Activated gamma-delta T cell treated with anti-CD3 and anti-CD28 coated beads, Interleukin-2, amount 50 U/mL, for 16 hours (primary cell): ENCODE results near the gene IL18R1.

ENCODE experiments used
- DNase-seq: peaks from one replicate; pipeline ENCODE4 v3.0.0-alpha.2; 2020; ENCODE audit warnings: low read depth

IL18R1 gene

DNA sequence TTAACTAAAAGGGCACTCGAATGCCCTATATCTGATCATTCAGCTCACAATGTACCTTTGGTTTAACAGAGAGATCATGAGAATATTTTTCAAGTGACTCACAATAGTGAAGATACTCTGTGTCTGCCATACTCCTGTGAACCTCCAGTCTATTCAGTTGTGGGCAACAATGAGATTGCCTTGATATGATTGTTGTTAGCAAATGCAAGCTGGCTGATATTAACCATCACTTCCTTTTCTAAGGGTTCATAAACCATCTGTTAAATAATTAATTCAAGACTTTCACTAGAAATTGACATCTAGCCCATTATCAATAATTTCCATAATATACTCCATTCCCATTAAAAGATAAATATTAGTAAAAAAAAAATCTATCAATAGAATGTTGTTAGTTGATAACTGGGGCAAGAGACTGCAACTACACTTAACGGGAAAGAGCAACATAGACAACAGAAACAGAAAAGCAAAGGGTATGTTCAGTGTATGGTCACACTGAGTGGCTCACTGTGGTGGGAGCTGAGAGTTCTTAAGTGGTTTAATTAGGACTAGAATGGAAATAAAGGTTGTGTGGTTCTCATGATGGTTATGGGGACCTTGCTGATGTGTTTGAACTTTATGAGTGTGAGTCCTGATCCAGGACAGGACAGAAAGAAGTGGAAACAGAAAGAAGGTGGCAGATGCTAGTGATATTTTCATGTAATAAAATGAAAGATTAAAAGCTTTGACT lies 79.2 kb downstream of the IL18R1 start:
- DNase-seq: no peak

DNA sequence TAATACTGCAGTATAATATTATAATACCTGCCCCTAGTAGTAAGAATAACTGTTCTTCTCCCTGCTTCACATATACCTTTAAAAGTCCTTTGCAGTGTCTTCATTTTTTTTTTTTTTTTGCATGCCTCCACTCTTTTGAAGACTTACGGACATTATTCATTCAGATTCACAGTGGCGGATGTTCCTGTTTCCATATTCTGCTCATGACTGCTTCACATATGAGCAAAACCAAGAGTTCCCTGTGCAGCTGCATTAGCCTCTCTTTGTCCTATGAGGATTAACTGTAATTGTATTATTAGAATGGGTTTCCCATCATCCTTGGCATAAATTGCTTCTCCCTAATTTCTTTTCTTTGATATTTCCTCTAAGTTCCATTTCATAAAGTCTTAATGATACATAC lies 80.1 kb downstream of the IL18R1 start:
- no peak for DNase-seq

DNA sequence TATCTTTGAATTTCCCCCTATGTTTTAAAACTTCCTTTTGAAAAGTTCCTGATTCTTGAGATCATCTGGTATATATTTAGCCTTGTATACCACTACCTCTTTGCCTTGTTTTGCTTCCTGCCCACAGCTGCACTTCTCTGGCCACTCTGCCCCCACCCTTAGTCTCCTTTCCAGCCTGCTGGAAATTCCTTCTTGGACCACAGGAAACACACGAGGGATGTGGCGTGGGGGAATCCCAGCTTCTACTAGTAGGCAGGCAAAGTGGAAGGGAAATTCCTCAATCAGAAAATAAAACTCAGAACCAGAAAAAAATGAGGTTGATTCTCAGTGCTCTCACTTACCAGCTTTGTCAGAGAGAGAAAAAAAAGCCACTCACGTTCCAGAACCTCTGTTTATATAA lies 80.7 kb downstream of the IL18R1 start:
- no peak for DNase-seq

DNA sequence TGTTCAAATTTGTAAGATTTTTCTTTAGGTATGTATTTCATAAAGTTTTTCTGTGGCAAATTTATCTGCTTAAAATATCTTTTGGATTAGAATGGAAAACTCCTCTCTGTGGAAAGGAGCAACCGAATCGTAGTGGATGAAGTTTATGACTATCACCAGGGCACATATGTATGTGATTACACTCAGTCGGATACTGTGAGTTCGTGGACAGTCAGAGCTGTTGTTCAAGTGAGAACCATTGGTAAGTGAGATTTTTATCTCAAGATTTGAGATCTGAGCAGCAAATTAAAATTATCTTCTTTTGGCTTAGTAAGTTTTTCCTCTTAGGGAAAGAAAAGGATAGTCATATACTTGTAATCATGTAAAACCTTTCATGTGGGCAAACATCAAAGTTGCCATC lies 81.5 kb downstream of the IL18R1 start:
- DNase-seq: no peak

DNA sequence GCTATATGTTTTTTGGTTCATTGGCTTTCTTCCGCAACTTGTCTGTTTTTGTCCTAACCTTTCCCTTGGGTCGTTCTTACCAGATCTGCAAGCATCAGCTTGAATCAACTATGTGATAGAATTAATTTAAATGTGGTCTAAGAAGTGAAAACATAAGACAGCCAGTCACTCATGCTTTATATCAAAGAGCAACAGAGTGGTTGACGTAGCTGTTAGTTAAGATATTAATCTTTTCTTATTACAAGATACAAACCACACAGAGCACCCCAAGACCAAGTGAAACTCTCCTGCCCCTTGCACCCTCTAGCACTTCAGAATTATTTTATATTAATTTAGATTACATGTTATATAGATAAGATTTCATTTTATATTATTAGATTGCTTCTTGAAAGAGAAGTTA lies 82.5 kb downstream of the IL18R1 start:
- no peak for DNase-seq

DNA sequence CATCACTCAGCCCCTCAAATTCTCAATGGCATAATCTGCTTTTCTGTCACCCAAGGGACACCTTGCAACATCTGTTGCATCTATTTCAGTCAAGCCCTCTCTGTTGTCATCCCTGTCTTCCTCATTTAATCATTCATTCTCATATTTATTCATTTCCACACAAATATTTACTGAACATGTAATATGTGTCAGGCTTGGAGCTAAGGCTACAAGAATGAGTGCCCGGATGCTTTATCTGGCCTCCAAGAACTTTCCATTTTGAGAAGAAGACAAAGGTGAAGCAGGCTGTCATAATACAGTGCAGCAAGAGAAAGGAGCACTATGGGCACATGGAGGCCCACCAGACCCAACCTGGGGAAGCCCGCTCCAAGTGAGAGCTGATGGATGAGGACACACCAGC lies 83.0 kb downstream of the IL18R1 start:
- DNase-seq: no peak

DNA sequence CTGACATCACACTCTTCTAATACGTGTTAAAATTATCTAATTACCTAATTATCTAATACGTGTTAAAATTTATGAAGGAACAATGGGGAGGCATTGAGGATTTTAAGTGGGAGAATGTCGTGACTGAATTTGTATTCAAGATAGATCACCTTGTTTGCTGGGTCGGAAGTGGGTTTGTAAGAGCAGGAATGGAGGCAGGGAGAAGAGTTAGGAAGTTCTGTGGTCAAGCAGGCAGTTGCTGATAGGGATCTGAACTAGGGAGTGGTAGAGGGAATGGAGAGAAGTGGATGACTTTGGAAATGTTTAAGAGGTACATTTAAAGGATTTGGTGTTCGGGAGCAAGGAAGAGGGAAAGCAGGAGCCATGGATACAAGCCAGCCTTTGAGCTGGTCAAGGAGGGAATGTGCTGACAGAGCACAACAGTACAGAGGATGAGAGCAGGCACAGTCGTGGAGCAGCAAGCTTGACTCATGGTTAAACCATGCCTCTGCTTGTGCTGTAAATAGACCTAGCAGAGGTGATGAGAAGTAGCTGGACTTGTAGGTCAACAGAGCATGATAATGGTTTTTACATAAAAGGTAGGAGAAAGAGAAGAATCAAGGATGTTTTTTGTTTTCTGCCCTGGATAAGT lies 83.6 kb downstream of the IL18R1 start:
- no peak for DNase-seq

DNA sequence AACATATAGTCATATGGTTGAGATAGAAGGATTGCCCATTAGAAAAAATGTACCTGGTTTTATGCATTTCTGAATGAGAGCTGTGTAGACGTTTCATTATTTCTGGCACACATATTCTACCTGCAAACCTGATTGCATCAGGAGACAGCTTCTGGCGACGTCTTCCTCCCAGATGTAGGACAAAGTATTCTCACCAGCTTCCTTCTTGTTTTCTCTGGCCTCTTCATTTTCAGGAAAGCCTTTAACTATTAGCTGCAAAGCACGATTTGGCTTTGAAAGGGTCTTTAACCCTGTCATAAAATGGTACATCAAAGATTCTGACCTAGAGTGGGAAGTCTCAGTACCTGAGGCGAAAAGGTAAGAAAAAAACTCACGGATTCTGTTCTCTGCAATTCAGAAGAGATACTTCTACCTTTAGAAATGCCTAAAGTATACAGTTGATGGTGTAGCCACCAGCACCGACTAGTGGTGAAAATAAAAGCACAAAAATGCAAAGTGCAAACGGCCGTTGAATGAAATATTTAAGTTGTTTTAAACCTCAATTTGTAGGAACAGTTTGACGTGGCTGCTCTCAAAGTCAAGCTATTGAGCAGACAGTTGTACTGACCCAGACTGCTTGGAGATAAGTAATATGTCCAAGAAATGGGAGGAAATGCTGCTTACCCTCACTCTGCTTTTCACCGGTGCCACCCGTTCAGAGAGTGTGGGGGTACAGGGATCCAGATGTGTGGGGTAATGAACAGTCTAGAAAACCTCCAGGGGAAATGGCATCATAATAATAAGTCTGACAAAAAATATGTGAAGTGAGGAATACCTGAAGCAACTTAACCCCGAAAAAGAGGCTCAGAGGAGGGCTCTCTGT lies 87.6 kb downstream of the IL18R1 start:
- DNase-seq: peak; percentile 23

DNA sequence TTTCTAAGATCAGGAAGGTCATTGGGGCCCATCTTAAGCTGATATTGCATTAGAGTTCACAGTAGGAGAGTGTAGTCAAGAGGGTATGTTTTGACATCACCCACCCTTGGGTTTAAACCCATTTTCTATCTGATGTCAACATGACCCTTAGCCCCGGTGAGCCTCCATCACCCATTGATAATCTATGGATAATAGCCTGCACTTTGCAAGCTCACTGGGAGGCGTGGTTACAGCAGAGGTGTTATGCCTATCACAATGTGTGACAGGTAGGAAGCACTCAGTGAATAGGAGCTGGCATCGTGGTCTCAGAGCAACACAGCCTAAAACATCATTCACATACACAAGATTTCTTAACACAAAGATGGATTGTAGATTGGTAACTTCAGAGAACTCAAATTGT lies 88.6 kb downstream of the IL18R1 start:
- no peak for DNase-seq

DNA sequence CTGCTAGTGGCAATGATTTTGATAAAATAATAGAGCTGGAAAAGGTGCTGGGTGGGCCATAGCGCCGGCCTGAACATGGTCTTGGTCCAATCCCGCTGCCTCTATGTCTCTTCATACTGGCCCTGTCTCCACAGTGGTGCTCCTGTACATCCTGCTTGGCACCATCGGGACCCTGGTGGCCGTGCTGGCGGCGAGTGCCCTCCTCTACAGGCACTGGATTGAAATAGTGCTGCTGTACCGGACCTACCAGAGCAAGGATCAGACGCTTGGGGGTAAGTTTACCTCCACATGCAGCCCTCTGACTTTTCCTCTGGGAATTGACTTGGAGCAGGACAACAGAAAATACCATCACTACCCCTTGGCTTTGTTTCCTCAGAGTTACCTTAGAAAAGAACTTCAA lies 91.3 kb downstream of the IL18R1 start:
- no peak for DNase-seq
